GM10248 (cell line): ENCODE measurements around the gene CAPN13.

Source experiments
- CTCF ChIA-PET: fragments of 300-600 bp; sonication (Branson Sonifier 250); formaldehyde crosslinking; extraction: SDS; loops from one replicate; lab custom pipeline; 2021; ENCODE audit warnings: antibody characterized with exemption; lab: Yijun Ruan, JAX
- POLR2A ChIA-PET: fragments of 350-650 bp; sonication (Branson Sonifier 250); formaldehyde crosslinking; extraction: SDS; loops from one replicate; lab custom pipeline; 2020; ENCODE audit warnings: antibody characterized with exemption; lab: Yijun Ruan, JAX
- DNase-seq: peaks from one replicate; pipeline ENCODE4 v3.0.0; 2012; ENCODE audit errors: extremely low spot score
- TF ChIP-seq, protein P1 (sequence below): IDR thresholded peaks from 2 replicates; pipeline ENCODE4 v1.5.1; 2012; ENCODE audit warnings: mild to moderate bottlenecking, low read depth; ENCODE audit errors: extremely low read depth, missing control alignments, control extremely low read depth

The CAPN13 gene

DNA sequence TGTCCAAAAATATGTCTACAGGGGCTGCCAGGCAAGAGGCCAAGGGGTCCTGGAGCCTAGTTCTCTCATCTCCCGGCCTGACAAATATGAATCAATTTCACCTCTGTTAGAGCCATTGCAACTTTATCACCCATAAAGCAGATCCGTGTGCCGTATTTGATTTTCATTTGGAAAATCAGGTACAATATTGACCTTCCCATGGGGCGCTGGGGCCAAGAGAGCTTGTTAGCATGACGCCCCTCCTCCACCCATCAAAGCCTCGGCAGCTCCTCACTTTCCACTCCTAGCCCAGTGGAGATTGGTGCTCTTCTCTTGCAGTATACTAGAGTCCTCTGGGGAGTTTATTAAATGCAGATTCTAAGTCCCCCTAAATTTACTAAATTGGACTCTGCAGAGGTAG is 96.8 kb downstream of the CAPN13 start:
- CTCF ChIA-PET, result interaction anchor here (1.1 to 16.1 kb wide), 36 partner anchors 9 to 813 kb away, joined by 3 to 667 read pairs (median 6); partner anchors contain the start of gene YPEL5
- no peak for DNase-seq
- POLR2A ChIA-PET, result no interaction called here
- TF ChIP-seq, protein P1, sequence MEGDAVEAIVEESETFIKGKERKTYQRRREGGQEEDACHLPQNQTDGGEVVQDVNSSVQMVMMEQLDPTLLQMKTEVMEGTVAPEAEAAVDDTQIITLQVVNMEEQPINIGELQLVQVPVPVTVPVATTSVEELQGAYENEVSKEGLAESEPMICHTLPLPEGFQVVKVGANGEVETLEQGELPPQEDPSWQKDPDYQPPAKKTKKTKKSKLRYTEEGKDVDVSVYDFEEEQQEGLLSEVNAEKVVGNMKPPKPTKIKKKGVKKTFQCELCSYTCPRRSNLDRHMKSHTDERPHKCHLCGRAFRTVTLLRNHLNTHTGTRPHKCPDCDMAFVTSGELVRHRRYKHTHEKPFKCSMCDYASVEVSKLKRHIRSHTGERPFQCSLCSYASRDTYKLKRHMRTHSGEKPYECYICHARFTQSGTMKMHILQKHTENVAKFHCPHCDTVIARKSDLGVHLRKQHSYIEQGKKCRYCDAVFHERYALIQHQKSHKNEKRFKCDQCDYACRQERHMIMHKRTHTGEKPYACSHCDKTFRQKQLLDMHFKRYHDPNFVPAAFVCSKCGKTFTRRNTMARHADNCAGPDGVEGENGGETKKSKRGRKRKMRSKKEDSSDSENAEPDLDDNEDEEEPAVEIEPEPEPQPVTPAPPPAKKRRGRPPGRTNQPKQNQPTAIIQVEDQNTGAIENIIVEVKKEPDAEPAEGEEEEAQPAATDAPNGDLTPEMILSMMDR, result no peak

- ChIA-PET POLR2A (no interaction called here), CTCF (interaction anchor here (0.9 to 16.1 kb wide), 22 partner anchors 11 to 814 kb away, joined by 3 to 667 read pairs (median 14); partner anchors contain the start of gene YPEL5)
- DNase-seq, result no peak
- TF ChIP-seq, protein P1, result no peak
These were observed 97.2 kb downstream of the CAPN13 start for GRCh38 chr2:30710016-30710415.

DNA sequence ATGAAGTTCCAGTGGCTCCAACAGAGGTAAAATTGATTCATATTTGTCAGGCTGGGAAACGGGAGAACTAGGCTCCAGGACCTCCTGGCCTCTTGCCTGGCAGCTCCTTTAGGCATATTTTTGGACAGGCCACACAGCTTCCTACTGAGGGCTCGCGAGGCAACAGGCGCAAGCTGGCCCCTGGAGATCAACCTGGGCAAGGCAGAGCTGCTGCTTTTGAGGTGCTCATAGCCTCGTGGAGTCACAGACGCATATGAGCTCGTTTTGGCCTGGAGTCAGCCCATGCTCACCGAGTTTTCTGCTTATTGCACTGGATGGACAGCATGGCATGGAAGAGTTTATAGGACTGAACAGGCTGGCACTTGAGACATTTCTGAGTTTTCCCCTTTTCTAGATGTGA is 97.7 kb downstream of the CAPN13 start:
- TF ChIP-seq, protein P1, result no peak
- DNase-seq, result no peak
- POLR2A ChIA-PET, result no interaction called here
- CTCF ChIA-PET, result interaction anchor here (0.7 to 16.1 kb wide), 20 partner anchors 10 to 814 kb away, joined by 3 to 667 read pairs (median 6); partner anchors contain the start of gene YPEL5

GRCh38 chr2:30708491-30709290 is 98.6 kb downstream of the CAPN13 start:
- no peak for DNase-seq
- POLR2A ChIA-PET, result no interaction called here
- TF ChIP-seq, protein P1, result peak; percentile 22
- CTCF ChIA-PET, result interaction anchor here (0.7 to 16.1 kb wide), 21 partner anchors 9 to 815 kb away, joined by 3 to 667 read pairs (median 5); partner anchors contain the start of gene YPEL5

DNA sequence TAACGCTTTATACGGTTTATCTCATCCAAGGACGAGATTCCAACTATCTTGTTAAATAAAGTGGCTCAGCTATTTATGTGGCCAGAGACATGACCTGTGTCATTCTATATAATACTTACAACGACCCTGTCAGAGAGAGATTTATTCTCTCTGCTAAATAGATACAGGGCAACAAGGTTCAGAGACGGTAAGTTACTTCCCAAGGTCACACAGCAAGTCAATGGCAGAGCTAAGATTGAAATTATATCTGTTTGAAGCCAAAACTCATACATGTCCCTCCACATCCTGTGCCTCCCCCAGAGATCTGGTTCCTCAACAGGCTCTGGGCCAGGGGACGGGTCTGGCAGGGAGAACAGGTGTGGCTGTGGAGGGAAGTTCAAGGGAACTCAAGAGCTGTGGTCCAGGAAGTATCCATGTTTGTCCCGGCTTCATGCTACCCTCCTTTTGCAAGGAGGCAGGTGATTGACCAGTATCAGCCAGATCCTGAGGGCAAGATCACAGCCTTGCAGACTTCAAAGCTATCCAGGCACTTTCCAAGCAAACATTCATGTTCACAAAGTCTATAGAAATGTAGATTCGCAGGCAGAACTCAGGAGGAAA is 99.8 kb downstream of the CAPN13 start:
- ChIA-PET POLR2A (no interaction called here), CTCF (interaction anchor here (0.7 to 16.1 kb wide), 14 partner anchors 17 to 624 kb away, joined by 3 to 667 read pairs (median 6); no protein-coding TSS in a partner anchor)
- TF ChIP-seq, protein P1, result no peak
- DNase-seq, result no peak

- CTCF ChIA-PET, result interaction anchor here (0.8 to 16.1 kb wide), 25 partner anchors 16 to 625 kb away, joined by 3 to 667 read pairs (median 4); no protein-coding TSS in a partner anchor
- peak; percentile 66 for DNase-seq
- POLR2A ChIA-PET, result no interaction called here
- TF ChIP-seq, protein P1, result peak; percentile 80
These were observed 100.5 kb downstream of the CAPN13 start for GRCh38 chr2:30706534-30707303.
